HFFc6 (cell line): ENCODE data around the gene HTRA2. TPM values are rescaled to one million over a fixed set of nuclear protein-coding genes. Genes with fewer than 3 reads are reported as not detected.

Source experiments
- DNase-seq: peaks from one replicate; pipeline ENCODE4 v3.0.0-alpha.2; 2018
- H3K27ac Mint-ChIP-seq: 2 replicates; pipeline ENCODE4 v1.8.0; 2020; ENCODE audit warnings: mild to moderate bottlenecking, mixed read lengths
- H3K27me3 Mint-ChIP-seq: 2 replicates; pipeline ENCODE4 v1.8.0; 2021; ENCODE audit warnings: mild to moderate bottlenecking, moderate library complexity, mixed read lengths; ENCODE audit not compliant: insufficient read depth
- H3K36me3 Mint-ChIP-seq: 2 replicates; pipeline ENCODE4 v1.8.0; 2021; ENCODE audit warnings: low read depth, mixed read lengths
- H3K4me1 Mint-ChIP-seq: 2 replicates; pipeline ENCODE4 v1.8.0; 2020; ENCODE audit warnings: low read depth, mixed read lengths
- H3K4me3 Mint-ChIP-seq: 2 replicates; pipeline ENCODE4 v1.8.0; 2020; ENCODE audit warnings: mild to moderate bottlenecking, moderate library complexity, mixed read lengths
- H3K9me3 Mint-ChIP-seq: 2 replicates; pipeline ENCODE4 v1.8.0; 2020; ENCODE audit warnings: mild to moderate bottlenecking, mixed read lengths
- CTCF ChIP-seq: fragments of 200-600 bp; sonication (generic); IDR thresholded peaks from 2 replicates; pipeline ENCODE4 v1.5.0; 2021; ENCODE audit warnings: antibody characterized with exemption, mild to moderate bottlenecking
- total RNA-seq, 6 experiments: library from RNA; stranded (reverse); fragmentation: NEBNext Ultra II Directional; extraction: Animal tissue kit (Norgen Biotek cat#: 25700); gene quantifications; 2 replicates in 1 of 6; 3 replicates in 5 of 6; pipeline ENCODE4 v1.2.3, GENCODE V29; 2021

The HTRA2 gene
- total RNA-seq, 6 experiments from 2014 or later, result 29.7 to 43.3 (median 33.6) TPM

- peaks cover 72% of the 10 kb centered on the region for H3K4me1 Mint-ChIP-seq
- no peaks in the 10 kb centered on the region for H3K9me3 Mint-ChIP-seq
- no peaks in the 10 kb centered on the region for H3K27me3 Mint-ChIP-seq
- no peak for DNase-seq
- H3K36me3 Mint-ChIP-seq, result no peaks in the 10 kb centered on the region
- peak overlapping the region; percentile 60 for H3K4me3 Mint-ChIP-seq
- H3K27ac Mint-ChIP-seq, result peak overlapping the region; percentile 64
- no peak for TF ChIP-seq CTCF
These were observed 36.5 kb downstream of the HTRA2 start for GRCh38 chr2:74566076-74566753.

GRCh38 chr2:74566754-74567085, 37.0 kb downstream of the HTRA2 start:
- Mint-ChIP-seq H3K27me3 (no peaks in the 10 kb centered on the region), H3K4me3 (peak overlapping the region; percentile 60; the same call in 1 of the 2 replicates)

GRCh38 chr2:74567881-74568280, 38.1 kb downstream of the HTRA2 start:
- no peak for TF ChIP-seq CTCF
- Mint-ChIP-seq H3K27ac (peak overlapping the region; percentile 85), H3K4me3 (peak overlapping the region; percentile 62)

More at GRCh38 chr2:74566754-74567085, 37.0 kb downstream of the HTRA2 start:
- H3K27ac Mint-ChIP-seq, result peak overlapping the region; percentile 64
- no peaks in the 10 kb centered on the region for H3K36me3 Mint-ChIP-seq
- no peaks in the 10 kb centered on the region for H3K9me3 Mint-ChIP-seq
- peaks cover 67% of the 10 kb centered on the region for H3K4me1 Mint-ChIP-seq
- no peak for TF ChIP-seq CTCF
- peak; percentile 94 for DNase-seq

GRCh38 chr2:74569686-74570085, 40.0 kb downstream of the HTRA2 start:
- DNase-seq, result no peak
- peaks cover 53% of the 10 kb centered on the region for H3K4me1 Mint-ChIP-seq
- no peaks in the 10 kb centered on the region for H3K9me3 Mint-ChIP-seq
- no peaks in the 10 kb centered on the region for H3K27me3 Mint-ChIP-seq
- no peak overlapping the region for H3K4me3 Mint-ChIP-seq
- H3K27ac Mint-ChIP-seq, result peak overlapping the region; percentile 16; the same call in 1 of the 2 replicates
- TF ChIP-seq CTCF, result no peak
- H3K36me3 Mint-ChIP-seq, result no peaks in the 10 kb centered on the region

More at GRCh38 chr2:74567881-74568280, 38.1 kb downstream of the HTRA2 start:
- Mint-ChIP-seq H3K36me3 (no peaks in the 10 kb centered on the region), H3K4me1 (peaks cover 55% of the 10 kb centered on the region), H3K9me3 (no peaks in the 10 kb centered on the region), H3K27me3 (no peaks in the 10 kb centered on the region)
- DNase-seq, result peak; percentile 87

GRCh38 chr2:74571058-74571457, 41.3 kb downstream of the HTRA2 start:
- Mint-ChIP-seq H3K4me1 (peaks cover 59% of the 10 kb centered on the region), H3K4me3 (no peak overlapping the region), H3K9me3 (no peaks in the 10 kb centered on the region), H3K27me3 (no peaks in the 10 kb centered on the region), H3K27ac (no peak overlapping the region), H3K36me3 (no peaks in the 10 kb centered on the region)
- TF ChIP-seq CTCF, result no peak
- DNase-seq, result no peak
